GM15510 (cell line): ENCODE measurements around the gene ARID3A.

Experiments
- POLR2A ChIP-seq: IDR thresholded peaks from 3 replicates; pipeline ENCODE4 v1.6.1; 2011; ENCODE audit warnings: borderline replicate concordance; ENCODE audit not compliant: insufficient read length; ENCODE audit errors: extremely low read depth

Gene ARID3A

GRCh38 chr19:919199-920050 lies 6.4 kb upstream of the ARID3A start:
- no peak for TF ChIP-seq POLR2A

GRCh38 chr19:920051-920864 lies 5.6 kb upstream of the ARID3A start:
- TF ChIP-seq POLR2A = peak; percentile 34

DNA sequence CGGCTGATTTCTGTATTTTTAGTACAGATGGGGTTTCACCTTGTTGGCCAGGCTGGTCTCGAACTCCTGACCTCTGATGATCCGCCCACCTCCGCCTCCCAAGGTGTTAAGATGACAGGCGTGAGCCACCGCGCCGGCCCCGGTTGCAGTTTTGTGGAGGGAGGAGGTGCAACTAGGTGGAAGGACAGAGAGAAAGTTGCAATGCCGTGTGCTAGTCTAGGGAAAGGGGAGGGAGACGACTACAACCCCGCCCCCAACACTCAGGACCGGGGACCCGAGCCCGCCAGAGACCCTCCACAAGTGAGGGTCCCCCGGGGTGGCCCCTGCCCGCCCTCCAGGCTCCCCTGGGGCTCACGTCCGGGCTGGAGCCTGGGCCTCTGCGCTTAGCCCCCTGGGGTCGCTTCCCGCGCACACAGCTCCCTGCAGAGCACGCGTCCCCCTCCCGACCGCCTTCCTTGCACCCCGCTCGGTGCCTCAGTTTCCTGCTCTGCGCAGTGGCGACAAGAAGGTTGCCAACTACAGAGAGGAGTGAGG lies 1.2 kb upstream of the ARID3A start:
- TF ChIP-seq POLR2A = no peak

GRCh38 chr19:925087-925525 lies 729 bp upstream of the ARID3A start:
- peak; percentile 40 for TF ChIP-seq POLR2A

- TF ChIP-seq POLR2A = no peak
These were observed 421 bp downstream of the ARID3A start for GRCh38 chr19:926323-926588.

DNA sequence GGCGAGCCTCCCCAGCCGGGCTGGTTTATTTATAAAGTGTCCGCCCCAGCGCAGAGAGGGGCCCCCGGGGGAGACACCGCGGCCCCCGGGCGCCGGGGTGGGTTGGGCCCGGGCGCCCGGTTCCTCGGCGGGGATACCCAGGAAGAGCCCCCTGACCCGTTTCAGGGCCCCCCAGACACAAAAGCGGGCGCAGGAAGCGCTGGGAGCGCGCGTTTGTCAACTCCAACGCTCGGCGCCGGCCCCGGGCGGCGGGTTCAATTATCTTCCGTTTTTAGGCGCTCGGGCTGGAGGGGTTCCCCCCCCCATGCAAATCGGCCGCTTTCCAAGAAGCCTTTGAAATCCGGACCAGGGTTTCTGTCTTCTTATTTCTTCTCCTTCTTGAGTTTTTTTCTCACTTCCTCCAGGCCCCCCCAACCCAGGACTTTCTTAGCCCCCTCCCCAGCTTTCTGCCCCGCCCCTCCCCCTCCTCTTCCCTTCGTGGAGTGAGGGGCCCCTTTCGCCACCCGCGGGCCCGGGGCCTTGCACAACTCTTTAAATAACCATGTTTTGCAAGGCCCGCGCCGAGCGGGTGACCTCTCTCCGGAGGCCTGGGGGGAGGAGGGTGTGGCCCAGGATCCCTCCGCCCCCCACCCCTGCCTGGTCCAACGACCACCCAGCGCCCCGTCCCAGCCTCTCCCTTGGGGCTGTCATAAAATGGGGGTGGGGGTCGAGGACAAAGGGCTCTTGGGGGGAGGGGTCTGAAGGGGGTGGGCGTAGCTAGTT lies 935 bp downstream of the ARID3A start:
- TF ChIP-seq POLR2A = peak; percentile 57

DNA sequence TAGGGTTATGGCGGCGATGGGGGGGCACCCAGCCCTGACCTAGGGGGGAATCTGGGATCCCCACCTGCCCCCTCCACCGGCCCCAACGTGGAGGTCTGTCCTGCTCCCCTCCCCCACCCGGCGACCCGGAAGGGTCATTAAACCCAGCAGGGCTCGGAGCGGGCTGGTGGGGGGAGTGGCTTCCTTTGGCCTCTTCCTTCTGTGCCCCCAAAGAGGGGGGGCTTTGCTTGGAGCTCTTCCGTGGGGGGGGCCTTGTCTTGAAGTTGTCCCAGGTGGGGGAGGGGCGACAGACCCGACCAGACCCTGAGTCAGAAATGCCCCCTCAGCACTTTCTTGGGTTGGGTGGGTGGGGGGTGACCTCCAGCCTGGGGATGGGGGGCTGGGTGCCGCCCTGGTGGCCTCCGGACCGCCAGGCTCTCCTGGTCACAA lies 1.5 kb downstream of the ARID3A start:
- no peak for TF ChIP-seq POLR2A

DNA sequence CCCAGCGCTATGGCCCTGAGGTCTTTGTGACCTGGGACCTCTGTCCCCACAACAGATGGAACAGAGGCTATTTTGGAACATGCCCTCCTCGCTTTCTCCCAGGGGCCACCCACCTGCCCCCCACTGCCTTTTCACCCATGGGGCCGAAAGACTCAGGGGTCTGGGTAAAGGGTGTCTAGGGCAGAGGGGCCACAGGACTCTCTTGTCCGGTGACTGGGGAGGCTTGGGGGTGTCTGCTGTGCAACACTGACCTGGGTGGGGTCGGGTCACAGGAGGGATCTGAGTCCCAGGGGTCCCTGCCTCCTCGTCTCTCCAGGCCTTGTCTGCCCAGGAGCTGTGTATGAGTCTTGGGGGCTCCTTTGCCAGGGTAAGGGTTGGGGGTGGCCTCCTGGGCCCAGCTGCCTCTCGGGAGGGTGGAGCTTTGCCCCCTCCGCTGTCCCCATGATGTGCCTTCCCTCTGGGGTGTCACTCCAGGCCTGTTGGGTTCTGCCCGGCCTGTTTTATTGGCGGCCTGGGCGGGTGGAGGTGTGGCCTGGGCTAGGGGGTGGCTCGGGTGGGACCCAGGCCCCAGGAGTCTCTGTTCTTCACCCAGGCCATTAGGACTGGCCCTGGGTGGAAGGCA lies 2.1 kb downstream of the ARID3A start:
- TF ChIP-seq POLR2A = no peak

GRCh38 chr19:928471-929202 lies 2.8 kb downstream of the ARID3A start:
- TF ChIP-seq POLR2A = no peak

DNA sequence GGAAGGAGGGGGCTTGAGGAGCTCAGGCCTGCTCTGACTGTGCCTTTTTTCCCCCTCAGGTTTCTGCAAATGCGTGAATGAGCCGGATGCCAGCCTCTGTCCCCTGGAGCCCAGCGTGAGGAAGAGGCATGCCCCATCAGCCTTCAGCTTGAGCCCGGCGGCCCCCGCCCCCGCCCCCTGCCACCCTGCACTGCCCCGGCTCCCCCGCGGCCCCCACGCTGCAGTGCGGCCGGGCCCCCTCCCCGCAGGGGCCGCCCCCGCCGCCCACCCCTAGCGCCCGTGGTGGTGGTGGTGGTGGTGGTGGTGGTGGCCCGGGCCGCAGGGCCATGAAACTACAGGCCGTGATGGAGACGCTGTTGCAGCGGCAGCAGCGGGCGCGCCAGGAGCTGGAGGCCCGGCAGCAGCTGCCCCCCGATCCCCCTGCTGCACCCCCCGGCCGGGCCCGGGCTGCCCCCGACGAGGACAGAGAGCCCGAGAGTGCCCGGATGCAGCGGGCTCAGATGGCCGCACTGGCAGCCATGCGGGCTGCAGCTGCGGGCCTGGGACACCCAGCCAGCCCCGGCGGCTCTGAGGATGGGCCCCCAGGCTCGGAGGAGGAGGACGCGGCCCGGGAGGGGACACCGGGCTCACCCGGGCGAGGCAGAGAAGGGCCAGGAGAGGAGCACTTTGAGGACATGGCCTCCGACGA lies 3.5 kb downstream of the ARID3A start:
- no peak for TF ChIP-seq POLR2A

DNA sequence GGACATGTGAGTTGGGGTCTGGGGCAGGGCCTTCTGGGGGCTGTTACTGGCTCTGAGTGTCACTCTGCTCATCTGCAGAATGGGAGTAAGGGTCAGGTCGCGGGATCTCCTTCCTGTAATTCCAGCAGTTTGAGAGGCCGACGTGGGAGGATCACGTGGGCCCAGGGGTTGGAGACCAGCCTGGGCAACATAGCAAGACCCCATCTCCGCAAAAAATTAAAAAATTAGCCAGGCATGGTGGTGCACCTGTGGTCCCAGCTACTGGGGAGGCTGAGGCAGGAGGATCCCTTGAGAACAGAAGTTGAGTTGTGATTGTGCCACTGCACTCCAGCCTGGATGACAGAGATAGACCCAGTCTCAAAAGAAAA lies 4.0 kb downstream of the ARID3A start:
- TF ChIP-seq POLR2A = no peak

DNA sequence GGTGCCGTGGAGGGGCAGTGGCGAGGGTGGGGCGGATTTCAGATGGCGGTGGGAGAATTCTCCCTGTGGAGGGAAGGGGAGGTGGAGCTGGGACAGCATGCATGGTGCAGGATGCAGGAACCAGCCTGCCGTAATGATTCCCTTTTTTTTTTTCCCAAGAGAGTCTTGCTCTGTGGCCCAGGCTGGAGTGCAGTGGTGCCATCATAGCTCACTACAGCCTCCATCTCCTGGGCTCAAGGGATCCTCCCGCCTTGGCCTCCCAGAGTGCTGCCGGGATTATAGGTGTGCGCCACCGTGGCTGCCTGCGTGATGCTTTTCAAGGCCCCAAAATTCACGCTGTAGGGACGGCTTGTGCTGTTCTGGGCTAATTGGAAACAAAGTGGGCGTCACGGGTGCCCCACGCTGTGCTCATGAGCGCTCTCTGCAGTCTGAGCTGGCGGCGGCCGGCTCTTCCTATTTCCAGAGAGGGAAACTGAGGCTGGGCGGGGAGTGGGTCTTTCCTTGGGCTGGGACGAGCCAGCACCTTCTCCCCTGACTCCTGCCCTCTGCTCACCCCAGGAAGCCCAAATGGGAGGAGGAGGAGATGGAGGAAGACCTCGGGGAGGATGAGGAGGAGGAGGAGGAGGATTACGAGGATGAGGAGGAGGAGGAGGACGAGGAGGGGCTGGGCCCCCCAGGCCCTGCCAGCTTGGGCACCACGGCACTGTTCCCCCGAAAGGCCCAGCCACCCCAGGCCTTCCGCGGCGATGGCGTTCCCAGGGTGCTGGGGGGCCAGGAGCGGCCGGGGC lies 6.2 kb downstream of the ARID3A start:
- no peak for TF ChIP-seq POLR2A
